Stimulated activated CD8-positive, alpha-beta memory T cell treated with anti-CD3 and anti-CD28 coated beads, Interleukin-4, amount 100 ng/mL, for 4 hours (primary cell): Measurements from ENCODE around the gene CFAP65.
A peak's percentile ranks its signal among the peaks of the same experiment; 100 is the strongest.

ENCODE experiments used
- DNase-seq, 2 donors: peaks; one replicate each; pipeline ENCODE4 v3.0.0-alpha.2; 2020; ENCODE audit warnings: low read depth in 2 of 2, low spot score in 1 of 2

The CFAP65 gene

DNA sequence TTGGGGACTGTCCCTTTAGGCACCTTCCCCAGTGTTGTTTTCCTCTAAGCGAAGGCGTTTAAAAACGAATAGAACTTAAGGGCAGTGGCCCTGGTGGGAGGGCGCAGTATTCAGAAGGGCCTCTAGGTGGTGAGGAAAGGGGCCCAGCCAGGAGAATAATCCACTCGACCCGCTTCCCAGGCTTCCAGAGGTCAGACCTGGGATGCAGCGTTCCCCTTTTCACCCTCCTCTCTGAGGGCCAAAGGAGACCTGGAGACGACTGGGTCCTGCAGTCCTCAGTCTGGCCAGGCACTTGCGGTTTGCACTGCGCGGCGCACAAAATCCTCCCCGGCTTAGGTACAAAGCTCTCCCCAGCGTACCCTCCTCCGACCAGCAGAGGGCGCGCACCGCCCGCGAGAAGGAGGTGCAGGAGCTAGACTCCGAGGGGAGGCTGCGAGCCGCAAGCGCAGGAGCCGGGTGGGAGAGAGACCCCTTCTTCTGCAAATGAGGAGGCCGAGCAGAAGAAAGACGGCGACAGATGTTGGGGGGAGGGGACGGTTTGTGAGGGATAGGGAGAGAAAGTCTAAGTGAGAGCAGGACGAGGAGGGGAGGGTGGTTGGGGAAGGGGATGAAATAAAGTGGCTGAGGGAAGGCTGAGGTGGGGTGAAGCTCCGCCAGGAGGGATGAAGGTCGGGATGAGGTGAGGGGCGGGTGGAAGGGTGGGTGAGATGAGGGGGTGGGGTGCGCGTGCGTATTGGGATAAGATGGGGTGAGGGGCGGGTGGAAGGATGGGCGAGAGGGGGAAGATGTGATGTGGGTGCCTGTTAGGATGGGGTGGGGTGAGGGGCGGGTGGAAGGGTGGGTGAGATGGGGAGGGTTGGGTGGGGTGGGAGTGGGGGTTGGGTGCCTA is 61.2 kb downstream of the CFAP65 start:
- peak; percentile 58 to 67 for DNase-seq

GRCh38 chr2:218975060-218975777 is 66.1 kb downstream of the CFAP65 start:
- DNase-seq = no peak

DNA sequence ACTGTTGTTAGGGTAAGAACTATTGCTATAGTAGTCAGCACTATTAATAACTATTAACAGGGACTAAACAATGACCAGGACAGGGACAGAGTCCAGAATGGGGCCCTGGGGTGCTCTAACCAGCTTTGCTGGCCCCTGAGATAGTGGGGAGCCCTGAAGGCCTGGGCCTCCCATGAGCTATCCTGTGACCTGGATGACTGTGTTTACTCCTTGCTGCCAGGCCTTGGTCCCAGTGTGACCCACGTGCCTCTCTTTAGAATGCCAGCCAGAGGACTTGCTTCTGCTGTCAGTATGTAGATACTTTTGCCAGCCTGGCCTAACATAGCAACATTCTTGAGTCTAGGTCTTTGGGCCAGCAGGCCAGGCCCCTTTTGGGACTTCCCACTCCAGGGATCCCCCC is 70.4 kb downstream of the CFAP65 start:
- no peak for DNase-seq

DNA sequence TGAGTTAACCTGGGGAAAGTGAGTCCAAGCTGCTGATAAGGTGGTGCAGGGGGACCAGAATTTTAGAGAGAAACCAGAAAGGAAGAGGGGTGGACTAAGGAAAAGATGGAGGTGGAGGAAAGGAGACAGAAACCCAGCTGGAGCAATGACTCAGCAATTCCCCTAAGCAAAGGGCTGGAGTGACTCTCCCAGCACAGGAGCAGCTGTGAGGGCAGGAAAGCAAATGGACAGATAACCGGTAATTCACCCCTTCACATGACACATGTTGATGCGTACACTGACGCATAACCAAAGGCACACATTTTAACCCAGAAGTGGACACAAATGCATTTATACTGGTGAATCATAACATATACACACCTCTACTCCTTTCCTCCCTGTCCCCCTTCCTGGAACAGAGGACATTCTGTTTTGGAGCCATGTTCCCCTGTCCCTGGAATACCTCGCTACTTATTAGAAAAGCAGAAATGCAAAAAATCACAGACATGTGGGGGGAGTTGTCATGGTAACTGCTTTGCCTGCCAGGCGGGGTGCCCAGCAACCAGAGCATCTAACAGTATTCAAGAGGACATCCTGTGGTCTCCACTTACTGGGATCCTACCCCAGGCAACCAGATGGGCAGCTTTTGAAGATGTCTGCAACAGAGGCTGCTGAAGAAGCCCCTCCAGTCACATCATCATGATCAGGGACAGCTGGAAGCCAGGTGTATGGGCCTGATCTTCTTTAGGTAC is 77.1 kb downstream of the CFAP65 start:
- no peak for DNase-seq

DNA sequence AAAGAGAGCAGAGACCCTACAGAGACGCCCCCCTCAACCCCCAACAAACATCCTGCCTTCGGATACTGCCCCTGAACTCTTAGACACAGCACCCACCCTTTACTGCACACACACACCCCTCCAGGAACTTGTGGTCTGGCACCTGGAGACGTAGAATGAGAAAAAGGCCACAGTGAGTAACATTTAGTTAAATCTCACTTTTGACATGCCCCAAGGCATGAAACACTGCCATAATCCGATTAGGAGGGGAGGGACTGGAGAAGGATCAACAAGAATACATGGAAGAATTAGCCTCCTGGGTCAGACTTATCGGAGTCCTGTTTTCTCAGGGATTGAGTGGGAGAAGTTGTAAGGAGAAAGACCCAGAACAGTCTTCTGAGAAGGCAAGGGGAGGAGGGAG is 77.7 kb downstream of the CFAP65 start:
- no peak for DNase-seq

- DNase-seq = peak in 1 of 2 donors; percentile 28
Measured at GRCh38 chr2:218962859-218963492, 78.3 kb downstream of the CFAP65 start.

DNA sequence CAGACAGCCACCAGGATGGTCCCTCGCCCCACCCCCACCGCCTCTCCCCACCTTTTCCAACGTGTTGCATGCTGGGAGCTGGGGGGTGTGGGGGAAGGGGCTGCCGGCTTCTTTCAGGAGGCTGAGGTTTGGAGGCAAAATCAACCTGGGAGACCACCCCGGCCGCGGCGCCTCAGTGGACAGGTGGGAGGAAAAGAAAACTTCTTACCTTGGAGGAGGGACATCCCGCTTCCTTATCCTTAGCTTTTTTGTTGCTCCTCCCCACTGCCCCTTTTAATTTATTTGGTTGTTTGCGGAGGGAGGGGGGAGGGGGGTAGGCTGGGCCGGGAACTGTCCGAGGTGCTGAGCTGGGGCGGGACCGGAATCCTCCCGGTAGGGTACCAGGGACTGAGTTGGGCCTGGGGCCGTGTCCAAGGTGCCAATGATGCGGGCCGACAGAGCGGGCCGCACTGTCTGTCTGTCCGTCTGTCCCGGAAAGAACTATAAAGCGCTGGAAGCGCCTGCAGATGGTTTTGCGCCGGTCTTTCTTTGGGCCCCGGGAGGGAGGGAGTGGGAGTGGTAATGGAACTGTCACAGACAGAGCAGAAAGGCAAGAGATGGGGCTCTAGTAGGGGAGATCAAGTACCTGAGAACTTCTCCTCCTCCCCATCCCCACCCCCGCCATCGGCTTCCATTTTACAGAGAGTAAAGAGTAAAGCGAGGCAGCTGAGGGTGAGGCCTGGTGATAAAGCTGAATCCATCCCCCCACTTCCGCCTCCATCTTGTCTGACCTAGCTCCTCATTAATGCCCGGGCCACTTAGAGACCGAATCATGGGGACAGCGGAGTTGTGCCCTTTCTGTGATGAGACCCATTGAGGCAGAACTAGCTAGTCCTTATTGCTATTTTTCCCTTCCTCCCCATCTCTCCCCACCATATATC is 79.4 kb downstream of the CFAP65 start:
- DNase-seq = no peak

DNA sequence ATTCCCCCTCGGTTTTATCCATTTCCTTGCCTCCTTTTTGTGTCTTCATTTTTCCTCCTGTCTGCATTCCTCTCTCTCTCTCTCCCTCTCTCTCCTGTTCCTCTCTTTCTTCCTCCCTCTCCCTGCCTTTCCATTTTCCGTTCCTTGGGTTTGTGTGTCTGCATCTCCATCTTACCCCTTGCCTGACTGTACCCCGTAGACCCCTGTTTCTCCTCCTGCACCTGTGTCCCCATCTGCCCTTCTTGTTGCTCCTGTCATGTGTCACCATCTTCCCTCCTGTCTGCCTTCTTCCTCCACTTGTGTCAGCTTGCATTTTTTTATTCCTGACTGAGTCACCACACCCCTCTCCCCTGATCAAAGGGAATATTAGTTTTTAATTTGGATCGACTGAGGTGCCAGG is 80.1 kb downstream of the CFAP65 start:
- no peak for DNase-seq

DNA sequence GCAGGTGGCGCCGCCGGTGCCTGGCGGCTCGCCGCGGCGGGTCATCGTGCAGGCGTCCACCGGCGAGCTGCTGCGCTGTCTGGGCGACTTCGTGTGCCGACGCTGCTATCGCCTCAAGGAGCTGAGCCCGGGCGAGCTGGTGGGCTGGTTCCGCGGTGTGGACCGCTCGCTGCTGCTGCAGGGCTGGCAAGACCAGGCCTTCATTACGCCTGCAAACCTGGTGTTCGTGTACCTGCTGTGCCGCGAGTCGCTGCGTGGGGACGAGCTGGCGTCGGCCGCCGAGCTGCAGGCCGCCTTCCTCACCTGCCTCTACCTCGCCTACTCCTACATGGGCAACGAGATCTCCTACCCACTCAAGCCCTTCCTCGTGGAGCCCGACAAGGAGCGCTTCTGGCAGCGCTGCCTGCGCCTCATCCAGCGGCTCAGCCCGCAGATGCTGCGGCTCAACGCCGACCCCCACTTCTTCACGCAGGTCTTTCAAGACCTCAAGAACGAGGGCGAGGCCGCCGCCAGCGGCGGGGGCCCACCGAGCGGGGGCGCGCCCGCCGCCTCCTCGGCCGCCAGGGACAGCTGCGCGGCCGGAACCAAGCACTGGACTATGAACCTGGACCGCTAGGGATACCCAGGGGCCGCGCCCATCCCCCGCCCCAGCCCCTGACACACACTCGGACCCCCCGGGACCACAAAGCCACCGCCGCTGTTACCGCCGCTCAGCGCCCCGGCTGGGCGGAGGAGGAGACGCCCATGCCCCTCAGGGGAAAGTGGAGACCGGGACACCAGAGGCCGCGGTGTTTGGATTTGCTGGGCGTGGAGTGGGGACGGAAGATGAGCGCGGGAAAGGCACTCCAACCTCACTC is 80.8 kb downstream of the CFAP65 start:
- no peak for DNase-seq

DNA sequence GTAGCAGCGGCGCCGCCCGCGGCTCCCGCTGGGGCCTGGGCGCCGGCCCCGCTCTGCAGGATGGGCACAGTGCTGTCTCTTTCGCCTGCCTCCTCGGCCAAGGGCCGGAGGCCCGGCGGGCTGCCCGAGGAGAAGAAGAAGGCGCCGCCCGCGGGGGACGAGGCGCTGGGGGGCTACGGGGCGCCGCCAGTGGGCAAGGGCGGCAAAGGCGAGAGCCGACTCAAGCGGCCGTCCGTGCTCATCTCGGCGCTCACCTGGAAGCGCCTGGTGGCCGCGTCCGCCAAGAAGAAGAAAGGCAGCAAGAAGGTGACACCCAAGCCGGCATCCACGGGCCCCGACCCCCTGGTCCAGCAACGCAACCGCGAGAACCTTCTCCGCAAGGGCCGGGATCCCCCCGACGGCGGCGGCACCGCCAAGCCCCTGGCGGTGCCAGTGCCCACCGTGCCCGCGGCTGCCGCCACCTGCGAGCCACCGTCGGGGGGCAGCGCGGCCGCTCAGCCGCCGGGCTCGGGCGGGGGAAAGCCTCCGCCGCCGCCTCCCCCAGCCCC is 81.5 kb downstream of the CFAP65 start:
- no peak for DNase-seq

DNA sequence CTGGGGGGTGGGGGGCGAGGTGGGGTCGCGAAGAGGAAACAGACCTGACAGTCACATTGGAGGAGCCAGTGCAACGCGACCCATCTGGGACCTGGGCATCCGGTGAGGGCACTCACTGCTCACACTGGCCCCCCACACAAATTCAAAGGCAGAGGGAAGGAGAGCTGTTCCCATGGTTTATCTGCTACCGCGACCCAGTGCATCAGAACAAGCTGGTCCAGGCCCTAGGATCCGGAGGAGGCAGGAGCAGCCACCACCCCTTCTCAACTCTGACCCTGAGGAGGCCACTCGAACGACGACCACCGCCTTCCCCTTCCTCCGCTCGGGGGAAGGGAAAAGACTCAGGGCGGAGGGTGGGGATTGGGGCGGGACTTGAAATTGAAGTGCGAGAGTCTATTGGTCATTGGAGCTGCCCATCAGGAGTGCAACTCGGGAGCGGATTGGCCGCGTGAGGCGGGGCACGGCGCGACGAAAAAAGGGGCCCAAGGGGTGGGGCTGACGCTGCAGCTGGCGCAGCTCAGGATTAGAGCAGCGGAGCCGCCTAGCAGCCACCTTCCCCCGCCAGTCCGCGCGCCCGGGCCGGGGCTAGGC is 82.1 kb downstream of the CFAP65 start, which contains the start of gene CDK5R2:
TSS of gene CDK5R2 (plus strand) at position 526 of the 591 bp plus-strand sequence. CDS start 155 bp downstream, outside the sequence.
- DNase-seq = peak; percentile 24 to 30

DNA sequence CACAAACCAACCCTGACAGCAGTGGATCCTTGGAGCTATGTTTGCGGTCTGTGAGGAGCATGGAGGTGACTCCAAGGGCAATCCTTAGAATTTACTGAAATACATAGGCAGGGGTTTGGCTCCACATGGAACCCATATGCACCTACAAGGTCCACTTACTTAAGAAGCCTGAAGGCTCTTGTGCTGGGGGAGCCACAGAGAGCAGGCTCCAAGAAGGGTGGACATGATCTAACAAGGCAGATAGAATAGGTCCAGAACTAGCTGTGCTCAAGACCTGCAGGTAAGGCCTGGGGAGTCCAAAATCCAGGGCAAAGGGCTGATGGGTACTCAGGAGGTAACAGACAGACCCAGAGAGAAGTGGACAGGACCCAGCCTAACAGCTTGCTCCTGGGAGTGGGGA is 83.0 kb downstream of the CFAP65 start:
- no peak for DNase-seq

GRCh38 chr2:218957671-218958070 is 83.6 kb downstream of the CFAP65 start:
- DNase-seq = no peak

GRCh38 chr2:218956039-218956438 is 85.3 kb downstream of the CFAP65 start:
- DNase-seq = no peak

GRCh38 chr2:218954541-218955300 is 86.6 kb downstream of the CFAP65 start:
- no peak for DNase-seq

- no peak for DNase-seq
Measured at GRCh38 chr2:218953366-218953954, 87.9 kb downstream of the CFAP65 start.
